Measurements from ENCODE around the gene STARD9. TPM values are rescaled to one million over a fixed set of nuclear protein-coding genes. Genes with fewer than 3 reads are reported as not detected.
"Not testable (repeated sequence)": the region's sequence is repeated elsewhere in the genome, so short reads cannot be mapped to it uniquely, and the experiment has no call there.

Gene STARD9
- polyA plus RNA-seq, 1 donor (not counting 4 experiments of a cell fraction or from before 2014, with no cell fraction given) = 0.76 TPM

- FAIRE-seq; H4K20me1 ChIP-seq (ENCODE audit: control insufficient read depth, extremely low read depth, insufficient read depth, low read length); H3K4me3 ChIP-seq (ENCODE audit: control insufficient read depth in 2 of 3, extremely low read depth in 1 of 3, insufficient read depth in 2 of 3, low read depth in 1 of 3, low read length in 3 of 3); H3K79me2 ChIP-seq (ENCODE audit: control insufficient read depth, insufficient read depth, low read length); H2AFZ ChIP-seq (ENCODE audit: control insufficient read depth, low read length); dilution Hi-C loops (cut with MboI; ENCODE audit: extremely low pct_ligation_motif_present, low sequenced_read_pairs); H3K36me3 ChIP-seq (ENCODE audit: control insufficient read depth in 2 of 2, extremely low read depth in 1 of 2, insufficient read depth in 2 of 2, low read length in 2 of 2); H3K9me1 ChIP-seq (ENCODE audit: control insufficient read depth, extremely low read depth, insufficient read depth, low read length); H3K9me3 ChIP-seq (ENCODE audit: control insufficient read depth, low read depth, low read length); H3K27ac ChIP-seq (ENCODE audit: control insufficient read depth, insufficient read depth, low read length); H3K27me3 ChIP-seq (ENCODE audit: control insufficient read depth, extremely low read depth, insufficient read depth, low read length); DNase-seq (ENCODE audit: low read depth, low spot score); H3K4me2 ChIP-seq (ENCODE audit: control insufficient read depth, extremely low read depth, insufficient read depth, low read depth, low read length); H3K4me1 ChIP-seq (ENCODE audit: control insufficient read depth, extremely low read depth, insufficient read depth, low read length); H3K9ac ChIP-seq (ENCODE audit: control insufficient read depth, extremely low read depth, insufficient read depth, low read length): not testable (repeated sequence)
Measured at GRCh38 chr15:42766109-42766508, 190.7 kb downstream of the STARD9 start.

Other genes starting within 250 kb of the STARD9 start
- 6.9 to 28.8 TPM (median 15.8 TPM) in 3 replicates for gene CAPN3, start 216.1 kb upstream of the STARD9 start, polyA plus RNA-seq
- 13.0 to 24.6 TPM (median 17.8 TPM) in 3 replicates for gene ZNF106, start 84.5 kb upstream of the STARD9 start, polyA plus RNA-seq
- 37.0 to 68.4 TPM (median 55.1 TPM) in 3 replicates for gene SNAP23, start 80.0 kb upstream of the STARD9 start, polyA plus RNA-seq
- 11.1 to 22.1 TPM (median 12.8 TPM) in 3 replicates for gene LRRC57, start 26.8 kb upstream of the STARD9 start, polyA plus RNA-seq
- 17.6 to 36.3 TPM (median 22.8 TPM) in 3 replicates for gene HAUS2, start 26.8 kb upstream of the STARD9 start, polyA plus RNA-seq
- 3.6 to 4.7 TPM (median 3.8 TPM) in 3 replicates for gene CDAN1, start 161.5 kb downstream of the STARD9 start, polyA plus RNA-seq

Measured in keratinocyte (primary cell).